Subcutaneous abdominal adipose tissue (tissue), 5 donors: ENCODE results near the gene NKX2-4.
"Not testable (repeated sequence)": the region's sequence is repeated elsewhere in the genome, so short reads cannot be mapped to it uniquely, and the experiment has no call there.

Source experiments
- H3K27ac ChIP-seq: one replicate; pipeline ENCODE4 v1.7.0; 2013; ENCODE audit warnings: low read depth, mild to moderate bottlenecking, inconsistent platforms, low read length, moderate library complexity
- H3K27me3 ChIP-seq, 5 donors: one replicate each; pipeline ENCODE4 v1.7.0; 2013; ENCODE audit warnings: low read length in 5 of 5, inconsistent platforms in 1 of 5; ENCODE audit not compliant: control insufficient read depth in 5 of 5, insufficient read depth in 4 of 5
- H3K36me3 ChIP-seq, 5 donors: one replicate each; pipeline ENCODE4 v1.7.0; 2013; ENCODE audit warnings: low read length in 5 of 5; ENCODE audit not compliant: control insufficient read depth in 5 of 5, insufficient read depth in 5 of 5
- H3K4me1 ChIP-seq, 5 donors: one replicate each; pipeline ENCODE4 v1.7.0; 2013; ENCODE audit warnings: low read length in 5 of 5, mild to moderate bottlenecking in 3 of 5, moderate library complexity in 1 of 5; ENCODE audit not compliant: control insufficient read depth in 5 of 5, insufficient read depth in 5 of 5
- H3K4me3 ChIP-seq, 5 donors: one replicate each; pipeline ENCODE4 v1.7.0; 2013; ENCODE audit warnings: low read length in 5 of 5, low read depth in 1 of 5
- H3K9ac ChIP-seq, 5 donors: one replicate each; pipeline ENCODE4 v1.7.0; 2013; ENCODE audit warnings: low read length in 5 of 5, mild to moderate bottlenecking in 4 of 5, moderate library complexity in 3 of 5
- H3K9me3 ChIP-seq, 5 donors: one replicate each; pipeline ENCODE4 v1.7.0; 2013; ENCODE audit warnings: low read length in 5 of 5; ENCODE audit not compliant: control insufficient read depth in 5 of 5
- donor health status: healthy.
- donor health status: healthy.
- donor health status: healthy.
- donor health status: healthy.
- donor health status: healthy.

The NKX2-4 gene

DNA sequence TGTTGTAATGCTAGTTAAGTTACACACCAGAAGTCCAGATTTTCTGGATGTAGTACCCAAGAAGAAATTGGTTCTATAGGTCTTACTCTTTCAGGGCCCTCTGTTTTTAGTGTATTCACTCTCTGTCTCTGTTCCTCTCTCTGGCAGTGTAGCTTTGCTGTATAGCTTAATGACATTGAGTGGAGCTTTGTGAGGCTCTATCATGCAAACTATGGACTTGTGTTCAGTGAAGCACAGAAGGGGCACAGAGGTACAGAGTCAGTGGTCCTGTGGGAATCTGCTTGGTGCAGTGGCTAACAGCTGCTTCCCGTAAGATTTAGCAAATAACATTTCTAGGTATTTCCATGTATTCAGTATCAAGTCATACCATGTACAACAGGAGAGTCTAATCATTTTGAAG is 26.1 kb downstream of the NKX2-4 start:
- Histone ChIP-seq H3K9me3 (no peaks in the 10 kb centered on the region), H3K4me3 (no peak overlapping the region), H3K27ac (no peak overlapping the region), H3K36me3 (peaks cover 15 to 40% (median 20%) of the 10 kb centered on the region in 5 donors), H3K27me3 (no peaks in the 10 kb centered on the region), H3K9ac (no peak overlapping the region), H3K4me1 (peaks cover 0 to 16% (median 3%) of the 10 kb centered on the region in 5 donors)

DNA sequence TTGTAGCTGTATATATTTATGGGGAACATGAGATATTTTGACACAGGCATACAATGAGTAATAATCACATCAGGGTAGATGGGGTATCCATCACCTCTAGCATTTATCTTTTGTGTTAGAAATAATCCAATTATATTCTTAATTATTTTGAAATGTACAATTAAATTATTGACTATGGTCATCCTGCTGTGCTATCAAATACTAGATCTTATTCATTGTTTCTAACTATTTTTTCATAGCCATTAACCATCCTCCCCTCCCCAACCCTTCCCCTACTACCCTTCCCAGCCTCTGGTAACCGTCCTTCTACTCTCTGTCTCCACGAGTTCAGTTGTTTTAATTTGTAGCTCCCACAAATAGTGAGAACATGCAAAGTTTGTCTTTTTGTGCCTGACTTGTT is 28.5 kb downstream of the NKX2-4 start:
- H3K27ac ChIP-seq: no peak overlapping the region
- peaks cover 0 to 8% (median 2%) of the 10 kb centered on the region in 5 donors for H3K4me1 ChIP-seq
- H3K9me3 ChIP-seq: no peaks in the 10 kb centered on the region
- no peak overlapping the region for H3K4me3 ChIP-seq
- H3K9ac ChIP-seq: no peak overlapping the region
- peaks cover 15 to 52% (median 25%) of the 10 kb centered on the region in 5 donors for H3K36me3 ChIP-seq
- H3K27me3 ChIP-seq: no peaks in the 10 kb centered on the region

DNA sequence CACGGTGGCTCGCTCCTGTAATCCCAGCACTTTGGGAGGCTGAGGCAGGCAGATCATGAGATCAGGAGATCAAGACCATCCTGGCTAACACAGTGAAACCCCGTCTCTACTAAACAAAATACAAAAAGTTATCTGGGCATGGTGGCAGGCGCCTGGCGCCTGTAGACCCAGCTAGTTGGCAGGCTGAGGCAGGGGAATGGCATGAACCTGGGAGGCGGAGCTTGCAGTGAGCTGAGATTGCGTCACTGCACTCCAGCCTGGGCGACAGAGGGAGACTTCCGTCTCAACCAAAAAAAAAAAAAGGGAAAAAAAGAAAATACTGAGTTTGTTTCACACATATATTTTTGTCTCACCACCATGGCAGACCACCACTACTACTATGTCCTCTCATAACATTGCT is 31.1 kb downstream of the NKX2-4 start:
- not testable (repeated sequence) for H3K27me3 ChIP-seq, H3K4me1 ChIP-seq, H3K27ac ChIP-seq, H3K4me3 ChIP-seq, H3K9me3 ChIP-seq, H3K9ac ChIP-seq
- peaks cover 26 to 56% (median 36%) of the 10 kb centered on the region in 5 donors for H3K36me3 ChIP-seq

DNA sequence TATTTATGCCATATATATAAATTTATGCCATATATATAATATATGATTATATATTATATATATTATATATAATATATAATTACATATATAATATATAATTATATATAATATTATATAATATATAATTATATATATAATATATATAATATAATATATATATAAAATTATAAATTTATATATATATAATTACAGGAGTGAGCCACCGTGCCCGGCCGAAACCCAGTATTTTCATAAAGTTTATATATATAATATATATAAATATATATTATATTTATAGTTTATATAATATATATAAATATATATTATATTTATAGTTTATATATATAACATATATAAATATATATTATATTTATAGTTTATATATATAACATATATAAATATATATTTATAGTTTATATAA is 31.6 kb downstream of the NKX2-4 start:
- H3K4me1 ChIP-seq: peaks cover 0 to 5% (median 0%) of the 10 kb centered on the region in 5 donors
- peaks cover 26 to 54% (median 36%) of the 10 kb centered on the region in 5 donors for H3K36me3 ChIP-seq
- H3K4me3 ChIP-seq: no peak overlapping the region
- H3K27ac ChIP-seq: no peak overlapping the region
- no peaks in the 10 kb centered on the region for H3K27me3 ChIP-seq
- H3K9ac ChIP-seq: no peak overlapping the region
- no peaks in the 10 kb centered on the region for H3K9me3 ChIP-seq

DNA sequence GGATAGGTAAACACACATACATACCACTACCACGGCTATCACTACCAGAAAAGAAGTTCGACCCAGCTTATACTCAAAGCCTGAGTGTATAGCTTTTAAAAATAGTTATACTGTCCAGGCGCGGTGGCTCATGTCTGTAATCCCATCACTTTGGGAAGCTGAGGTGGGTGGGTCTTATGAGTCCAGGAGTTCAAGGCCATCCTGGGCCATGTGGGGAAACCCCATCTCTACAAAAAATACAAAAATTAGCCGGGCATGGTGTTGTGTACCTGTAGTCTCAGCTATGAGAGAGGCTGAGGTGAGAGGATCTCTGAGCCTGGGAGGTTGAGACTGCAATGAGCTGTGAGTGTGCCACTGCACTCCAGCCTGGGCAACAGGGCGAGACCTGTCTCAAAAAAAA is 32.9 kb downstream of the NKX2-4 start:
- no peaks in the 10 kb centered on the region for H3K27me3 ChIP-seq
- no peak overlapping the region for H3K4me3 ChIP-seq
- no peak overlapping the region for H3K27ac ChIP-seq
- no peaks in the 10 kb centered on the region for H3K9me3 ChIP-seq
- peaks cover 0 to 7% (median 0%) of the 10 kb centered on the region in 5 donors for H3K4me1 ChIP-seq
- H3K9ac ChIP-seq: no peak overlapping the region
- peaks cover 27 to 64% (median 42%) of the 10 kb centered on the region in 5 donors for H3K36me3 ChIP-seq

DNA sequence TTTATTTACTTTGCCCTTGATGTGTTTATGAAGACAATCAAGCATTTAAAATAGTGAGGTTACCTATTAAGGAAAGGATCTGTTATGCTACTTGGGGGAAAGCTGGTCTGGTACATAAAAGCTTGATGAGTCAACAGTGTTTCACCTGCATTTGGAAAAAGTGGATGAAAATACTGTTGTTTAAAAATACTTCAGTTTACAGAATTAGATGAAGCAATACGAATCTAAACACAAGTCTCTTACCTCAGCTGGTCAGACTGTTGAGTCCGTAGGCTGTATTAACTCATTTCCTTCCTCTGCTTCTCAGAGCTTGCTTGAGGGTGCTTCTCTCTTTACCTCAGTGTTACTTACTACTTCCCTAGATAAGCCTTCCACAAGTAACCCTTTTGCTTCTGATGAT is 36.1 kb downstream of the NKX2-4 start:
- no peak overlapping the region for H3K4me3 ChIP-seq
- peaks cover 37 to 66% (median 45%) of the 10 kb centered on the region in 5 donors for H3K36me3 ChIP-seq
- no peak overlapping the region for H3K27ac ChIP-seq

DNA sequence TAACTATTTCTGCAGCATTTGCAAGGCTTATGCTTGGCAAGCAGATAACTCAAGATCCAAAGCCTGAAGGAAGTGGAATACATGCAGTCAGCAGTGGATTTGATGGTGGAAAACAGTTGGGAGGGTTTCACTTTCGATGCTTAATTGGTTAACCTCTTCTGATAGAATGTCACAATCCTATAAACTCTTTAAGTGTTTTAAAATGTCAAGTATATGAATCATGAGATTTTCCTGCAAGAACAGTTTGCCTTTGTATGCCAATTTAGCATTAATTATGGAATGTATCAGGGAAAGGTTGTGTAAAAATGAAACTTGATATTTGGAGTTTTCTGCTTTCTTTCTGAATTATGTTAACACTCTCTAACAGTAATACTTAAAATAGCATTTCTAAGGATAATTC is 36.6 kb downstream of the NKX2-4 start:
- H3K9ac ChIP-seq: no peak overlapping the region
- no peaks in the 10 kb centered on the region for H3K27me3 ChIP-seq
- no peaks in the 10 kb centered on the region for H3K9me3 ChIP-seq
- H3K4me3 ChIP-seq: no peak overlapping the region
- H3K27ac ChIP-seq: no peak overlapping the region
- peaks cover 0 to 7% (median 0%) of the 10 kb centered on the region in 5 donors for H3K4me1 ChIP-seq
- H3K36me3 ChIP-seq: peaks cover 42 to 70% (median 49%) of the 10 kb centered on the region in 5 donors

More for the DNA sequence above, 36.1 kb downstream of the NKX2-4 start:
- Histone ChIP-seq H3K9me3 (no peaks in the 10 kb centered on the region), H3K9ac (no peak overlapping the region), H3K27me3 (no peaks in the 10 kb centered on the region), H3K4me1 (peaks cover 0 to 7% (median 0%) of the 10 kb centered on the region in 5 donors)

DNA sequence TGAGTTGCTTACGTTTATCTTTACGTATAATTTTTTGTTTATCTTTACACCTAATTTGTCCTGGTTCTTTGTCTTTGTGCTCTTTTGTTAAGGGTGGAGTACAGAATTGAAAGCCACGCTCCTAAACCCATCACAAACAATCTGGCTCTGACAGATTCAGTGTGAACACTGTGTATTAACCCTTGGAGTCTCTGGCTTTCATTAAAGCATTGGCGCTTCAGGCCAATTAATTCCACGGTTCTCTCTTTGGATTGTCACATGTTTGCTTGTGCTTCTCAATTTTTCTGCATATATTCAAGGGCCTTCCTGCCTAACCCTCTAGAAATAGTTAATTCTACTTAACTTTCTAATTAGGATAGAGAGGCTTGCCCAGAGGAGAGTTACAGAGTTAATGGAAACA is 38.6 kb downstream of the NKX2-4 start:
- no peak overlapping the region for H3K27ac ChIP-seq
- H3K36me3 ChIP-seq: peaks cover 42 to 65% (median 57%) of the 10 kb centered on the region in 5 donors
- no peak overlapping the region for H3K9ac ChIP-seq
- H3K4me1 ChIP-seq: peaks cover 0 to 7% (median 0%) of the 10 kb centered on the region in 5 donors
- H3K27me3 ChIP-seq: no peaks in the 10 kb centered on the region
- no peak overlapping the region for H3K4me3 ChIP-seq
- no peaks in the 10 kb centered on the region for H3K9me3 ChIP-seq

DNA sequence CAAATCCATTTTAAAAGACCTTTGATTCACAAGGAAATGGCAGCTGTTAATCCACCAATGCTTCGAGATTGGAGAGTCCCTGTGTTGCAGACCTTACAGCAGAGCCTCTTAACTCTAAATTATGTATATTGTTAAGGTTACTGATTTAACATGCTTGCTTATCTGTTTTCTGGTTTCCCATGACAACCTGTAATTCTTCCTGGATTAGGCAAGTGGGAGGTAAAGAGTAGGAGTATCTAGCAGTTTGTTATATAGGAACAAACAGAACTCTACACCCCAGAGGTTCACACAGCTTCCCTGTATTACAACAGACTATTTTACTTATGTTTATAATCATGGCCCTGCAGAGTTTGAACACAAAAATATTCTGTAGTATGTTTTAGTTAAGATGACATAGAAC is 39.5 kb downstream of the NKX2-4 start:
- H3K9me3 ChIP-seq: no peaks in the 10 kb centered on the region
- H3K27ac ChIP-seq: no peak overlapping the region
- peaks cover 36 to 59% (median 53%) of the 10 kb centered on the region in 5 donors for H3K36me3 ChIP-seq
- no peaks in the 10 kb centered on the region for H3K27me3 ChIP-seq
- H3K4me1 ChIP-seq: peaks cover 0 to 7% (median 0%) of the 10 kb centered on the region in 5 donors
- H3K4me3 ChIP-seq: no peak overlapping the region
- no peak overlapping the region for H3K9ac ChIP-seq

DNA sequence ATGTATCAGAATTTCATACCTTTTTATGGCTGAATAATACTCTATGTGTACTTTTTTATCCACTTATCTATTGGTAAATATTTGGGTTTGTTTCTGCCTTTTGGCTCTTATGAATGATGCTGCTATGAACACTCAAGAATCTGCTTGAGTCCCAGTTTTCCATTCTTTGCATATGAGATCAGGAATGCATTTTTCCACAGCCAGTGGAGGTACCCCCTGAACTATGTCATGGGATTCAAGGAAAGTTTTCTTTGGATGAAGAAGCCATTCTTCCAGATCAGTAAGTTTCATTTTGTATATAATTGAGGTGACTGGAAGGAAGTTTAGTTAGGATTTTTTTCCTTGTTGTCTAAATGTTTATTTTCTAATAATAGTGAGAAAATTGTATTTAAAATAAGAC is 40.9 kb downstream of the NKX2-4 start:
- Histone ChIP-seq H3K27me3 (no peaks in the 10 kb centered on the region), H3K36me3 (peaks cover 34 to 56% (median 45%) of the 10 kb centered on the region in 5 donors), H3K4me3 (no peak overlapping the region), H3K4me1 (peaks cover 0 to 7% (median 0%) of the 10 kb centered on the region in 5 donors), H3K9me3 (no peaks in the 10 kb centered on the region), H3K27ac (no peak overlapping the region), H3K9ac (no peak overlapping the region)
